Astrocyte (in vitro differentiated cells and primary cell): Measurements from ENCODE around the gene MED13L. TPM values are rescaled to one million over a fixed set of nuclear protein-coding genes. Genes with fewer than 3 reads are reported as not detected.
A peak's percentile ranks its signal among the peaks of the same experiment; 100 is the strongest.
"Not testable (repeated sequence)": the region's sequence is repeated elsewhere in the genome, so short reads cannot be mapped to it uniquely, and the experiment has no call there.

Source experiments
- DNase-seq: peaks from one replicate; pipeline ENCODE4 v3.0.0-alpha.2; 2010; ENCODE audit warnings: low read depth
- FAIRE-seq: peaks from 2 replicates; lab custom pipeline; 2011; peaks lifted over from hg19 to GRCh38; lab: Jason Lieb, UNC
- H2AFZ ChIP-seq: 2 replicates; pipeline ENCODE4 v1.6.0; 2012; ENCODE audit warnings: low read depth, low read length, inconsistent platforms
- H3K27ac ChIP-seq: 2 replicates; pipeline ENCODE4 v1.5.1; 2011; ENCODE audit warnings: low read depth, low read length, inconsistent platforms
- H3K27me3 ChIP-seq: 2 replicates; pipeline ENCODE4 v1.6.0; 2011; ENCODE audit warnings: low read length, inconsistent platforms; ENCODE audit not compliant: insufficient read depth
- H3K36me3 ChIP-seq: 2 replicates; pipeline ENCODE4 v1.5.1; 2011; ENCODE audit warnings: low read length, inconsistent platforms; ENCODE audit not compliant: insufficient read depth
- H3K4me1 ChIP-seq: 2 replicates; pipeline ENCODE4 v1.5.1; 2011; ENCODE audit warnings: low read length, inconsistent platforms; ENCODE audit not compliant: insufficient read depth
- H3K4me2 ChIP-seq: 2 replicates; pipeline ENCODE4 v1.6.0; 2012; ENCODE audit warnings: low read length, inconsistent platforms
- H3K4me3 ChIP-seq: 2 replicates; pipeline ENCODE4 v1.5.1; 2011; ENCODE audit warnings: low read depth, mild to moderate bottlenecking, low read length, inconsistent platforms; ENCODE audit not compliant: insufficient read depth
- H3K79me2 ChIP-seq: 2 replicates; pipeline ENCODE4 v1.6.0; 2012; ENCODE audit warnings: mild to moderate bottlenecking, low read length, inconsistent platforms; ENCODE audit not compliant: insufficient read depth
- H3K9ac ChIP-seq: 2 replicates; pipeline ENCODE4 v1.6.0; 2012; ENCODE audit warnings: mild to moderate bottlenecking, low read length, inconsistent platforms
- H3K9me3 ChIP-seq: 2 replicates; pipeline ENCODE4 v1.5.1; 2012; ENCODE audit warnings: low read depth, mild to moderate bottlenecking, low read length, inconsistent platforms; ENCODE audit not compliant: insufficient read depth
- H4K20me1 ChIP-seq: 2 replicates; pipeline ENCODE4 v1.6.0; 2012; ENCODE audit warnings: low read length, inconsistent platforms; ENCODE audit not compliant: insufficient read depth
- H3K27ac Mint-ChIP-seq: one replicate; pipeline ENCODE4 v1.8.0; 2021; ENCODE audit warnings: mild to moderate bottlenecking, mixed read lengths; ENCODE audit not compliant: unreplicated experiment
- H3K27me3 Mint-ChIP-seq: one replicate; pipeline ENCODE4 v1.8.0; 2021; ENCODE audit warnings: low read depth, mixed read lengths; ENCODE audit not compliant: unreplicated experiment
- H3K36me3 Mint-ChIP-seq: one replicate; pipeline ENCODE4 v1.8.0; 2021; ENCODE audit warnings: low read depth, mixed read lengths; ENCODE audit not compliant: unreplicated experiment
- H3K4me1 Mint-ChIP-seq: one replicate; pipeline ENCODE4 v1.8.0; 2021; ENCODE audit warnings: low read depth, mixed read lengths; ENCODE audit not compliant: unreplicated experiment
- H3K4me3 Mint-ChIP-seq: one replicate; pipeline ENCODE4 v1.8.0; 2021; ENCODE audit warnings: mild to moderate bottlenecking, moderate library complexity, mixed read lengths; ENCODE audit not compliant: unreplicated experiment
- H3K9me3 Mint-ChIP-seq: one replicate; pipeline ENCODE4 v1.8.0; 2021; ENCODE audit warnings: mild to moderate bottlenecking, mixed read lengths; ENCODE audit not compliant: unreplicated experiment
- EZH2 ChIP-seq: IDR thresholded peaks from 2 replicates; pipeline ENCODE4 v1.6.1; 2012; ENCODE audit warnings: mild to moderate bottlenecking, low read length, inconsistent platforms; ENCODE audit not compliant: insufficient read depth
- total RNA-seq: library from RNA; stranded (reverse); gene quantifications from 2 replicates; pipeline ENCODE4 v1.2.1, GENCODE V29; 2021
- TF ChIP-seq, protein P1 (sequence below): IDR thresholded peaks from 2 replicates; pipeline ENCODE4 v1.5.1; 2011; ENCODE audit warnings: low read depth, mild to moderate bottlenecking, inconsistent platforms, low read length, moderate library complexity; ENCODE audit not compliant: insufficient read depth

The MED13L gene
- total RNA-seq, 1 donor from 2014 or later: 153 TPM

DNA sequence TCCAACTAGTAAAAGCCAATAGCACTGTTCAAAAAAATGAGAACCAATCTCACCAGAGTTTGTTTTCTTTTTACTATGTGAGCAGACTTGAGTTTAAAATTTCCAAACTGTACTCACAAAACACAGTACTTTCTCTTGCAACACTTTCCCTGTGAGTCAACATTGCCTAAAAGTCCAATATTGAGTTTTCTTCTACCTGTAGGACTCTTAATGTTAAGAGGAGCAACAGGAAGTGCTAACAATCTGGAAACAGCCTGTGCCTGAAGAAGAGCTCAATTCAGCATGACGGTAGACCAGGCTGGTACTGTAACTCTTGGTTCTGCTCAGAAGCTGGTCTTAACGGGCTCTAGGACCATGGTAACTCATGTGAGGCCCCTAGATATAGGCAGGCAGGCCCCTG, 144.3 kb downstream of the MED13L start:
- no peak overlapping the region for H3K4me3 ChIP-seq
- Mint-ChIP-seq H3K9me3 (no peaks in the 10 kb centered on the region), H3K27me3 (no peaks in the 10 kb centered on the region), H3K36me3 (peaks cover 2% of the 10 kb centered on the region), H3K27ac (no peak overlapping the region), H3K4me1 (peaks cover 68% of the 10 kb centered on the region), H3K4me3 (no peak overlapping the region)
- FAIRE-seq (no peak), DNase-seq (no peak)
- H3K4me2 ChIP-seq: no peak overlapping the region
- H3K9ac ChIP-seq: no peak overlapping the region
- no peak overlapping the region for H3K27ac ChIP-seq
- no peak for TF ChIP-seq EZH2
- TF ChIP-seq, protein P1, sequence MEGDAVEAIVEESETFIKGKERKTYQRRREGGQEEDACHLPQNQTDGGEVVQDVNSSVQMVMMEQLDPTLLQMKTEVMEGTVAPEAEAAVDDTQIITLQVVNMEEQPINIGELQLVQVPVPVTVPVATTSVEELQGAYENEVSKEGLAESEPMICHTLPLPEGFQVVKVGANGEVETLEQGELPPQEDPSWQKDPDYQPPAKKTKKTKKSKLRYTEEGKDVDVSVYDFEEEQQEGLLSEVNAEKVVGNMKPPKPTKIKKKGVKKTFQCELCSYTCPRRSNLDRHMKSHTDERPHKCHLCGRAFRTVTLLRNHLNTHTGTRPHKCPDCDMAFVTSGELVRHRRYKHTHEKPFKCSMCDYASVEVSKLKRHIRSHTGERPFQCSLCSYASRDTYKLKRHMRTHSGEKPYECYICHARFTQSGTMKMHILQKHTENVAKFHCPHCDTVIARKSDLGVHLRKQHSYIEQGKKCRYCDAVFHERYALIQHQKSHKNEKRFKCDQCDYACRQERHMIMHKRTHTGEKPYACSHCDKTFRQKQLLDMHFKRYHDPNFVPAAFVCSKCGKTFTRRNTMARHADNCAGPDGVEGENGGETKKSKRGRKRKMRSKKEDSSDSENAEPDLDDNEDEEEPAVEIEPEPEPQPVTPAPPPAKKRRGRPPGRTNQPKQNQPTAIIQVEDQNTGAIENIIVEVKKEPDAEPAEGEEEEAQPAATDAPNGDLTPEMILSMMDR: no peak
- H3K27me3 ChIP-seq: no peaks in the 10 kb centered on the region
- H4K20me1 ChIP-seq: peaks cover 84% of the 10 kb centered on the region
- no peaks in the 10 kb centered on the region for H3K9me3 ChIP-seq
- H3K36me3 ChIP-seq: no peaks in the 10 kb centered on the region
- H3K4me1 ChIP-seq: peaks cover 43% of the 10 kb centered on the region
- no peak overlapping the region for H2AFZ ChIP-seq
- peaks cover 94% of the 10 kb centered on the region for H3K79me2 ChIP-seq

DNA sequence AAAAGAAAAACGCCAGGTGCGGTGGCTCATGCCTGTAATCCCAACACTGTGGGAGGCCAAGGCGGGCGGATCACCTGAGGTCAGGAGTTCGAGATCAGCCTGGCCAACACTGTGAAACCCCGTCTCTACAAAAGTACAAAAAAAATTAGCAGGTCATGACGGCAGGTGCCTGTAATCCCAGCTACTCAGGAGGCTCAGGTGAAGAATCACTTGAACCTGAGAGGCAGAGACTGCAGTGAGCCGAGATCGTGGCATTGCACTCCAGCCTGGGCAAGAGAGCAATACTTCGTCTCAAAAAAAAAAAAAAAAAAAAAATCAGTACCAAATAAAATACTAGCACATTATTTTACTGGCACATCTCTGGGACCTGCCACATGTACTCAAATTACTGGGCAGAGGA, 145.5 kb downstream of the MED13L start:
- H3K9me3 ChIP-seq, DNase-seq, H3K36me3 Mint-ChIP-seq, H2AFZ ChIP-seq, FAIRE-seq, H3K4me2 ChIP-seq, H3K4me3 Mint-ChIP-seq, H3K36me3 ChIP-seq, H3K27me3 Mint-ChIP-seq, H3K27ac ChIP-seq, H3K9me3 Mint-ChIP-seq, H3K9ac ChIP-seq, H3K27me3 ChIP-seq, H3K27ac Mint-ChIP-seq, H3K4me3 ChIP-seq: not testable (repeated sequence)
- peaks cover 70% of the 10 kb centered on the region for H3K4me1 Mint-ChIP-seq
- Histone ChIP-seq H3K4me1 (peaks cover 42% of the 10 kb centered on the region), H4K20me1 (peaks cover 85% of the 10 kb centered on the region), H3K79me2 (peaks cover 97% of the 10 kb centered on the region)

DNA sequence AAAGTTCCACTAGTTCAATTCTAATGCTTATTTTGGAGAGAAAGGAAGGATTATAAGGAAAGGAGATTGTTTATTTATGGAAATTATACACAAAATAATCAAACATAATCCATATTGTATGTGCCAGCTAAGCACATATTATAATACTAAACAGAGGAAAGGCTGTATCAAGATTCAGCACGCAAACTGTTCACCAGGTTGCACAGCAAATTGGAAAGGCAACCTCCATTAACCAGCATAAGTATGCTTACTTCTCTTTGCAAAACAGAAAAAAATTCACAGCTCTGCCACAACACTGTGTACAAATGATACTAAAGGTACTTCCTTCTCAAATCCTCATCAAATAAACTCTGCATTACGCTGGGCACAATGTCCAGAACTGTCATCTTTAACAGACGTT, 146.3 kb downstream of the MED13L start:
- no peak overlapping the region for H3K27ac ChIP-seq
- peak overlapping the region; percentile 38 for H3K27ac Mint-ChIP-seq

More for the DNA sequence above, 146.3 kb downstream of the MED13L start:
- DNase-seq (no peak), FAIRE-seq (no peak)
- H2AFZ ChIP-seq: no peak overlapping the region
- peaks cover 86% of the 10 kb centered on the region for H4K20me1 ChIP-seq
- no peaks in the 10 kb centered on the region for H3K9me3 ChIP-seq
- H3K4me3 ChIP-seq: no peak overlapping the region
- Mint-ChIP-seq H3K36me3 (peaks cover 2% of the 10 kb centered on the region), H3K4me3 (no peak overlapping the region), H3K4me1 (peaks cover 69% of the 10 kb centered on the region), H3K27me3 (no peaks in the 10 kb centered on the region), H3K9me3 (no peaks in the 10 kb centered on the region)
- H3K4me2 ChIP-seq: no peak overlapping the region
- H3K27me3 ChIP-seq: no peaks in the 10 kb centered on the region
- H3K36me3 ChIP-seq: no peaks in the 10 kb centered on the region
- no peak overlapping the region for H3K9ac ChIP-seq
- TF ChIP-seq, protein P1: no peak
- no peak for TF ChIP-seq EZH2
- peaks cover 39% of the 10 kb centered on the region for H3K4me1 ChIP-seq
- peaks cover 97% of the 10 kb centered on the region for H3K79me2 ChIP-seq
